Measurements from ENCODE around the gene UGT1A5.

DNA sequence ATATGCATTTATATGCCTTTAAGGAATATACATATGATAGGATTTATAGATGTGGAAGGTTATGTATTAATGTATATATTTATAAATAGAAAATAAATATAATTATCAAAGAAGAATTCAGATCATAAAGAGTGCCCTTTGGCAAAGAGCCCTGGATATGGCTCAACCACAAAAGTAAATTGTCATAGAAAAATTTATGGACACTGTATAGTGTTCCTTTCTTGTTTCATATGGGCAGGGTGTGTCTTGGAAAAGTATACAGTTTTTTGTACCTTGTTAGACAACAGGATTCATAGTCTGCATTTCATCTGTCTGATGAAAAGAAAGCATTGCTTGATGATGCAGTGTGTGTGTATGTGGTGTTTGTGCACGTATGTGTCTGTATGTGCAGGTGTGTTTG lies 28.1 kb upstream of the UGT1A5 start:
- TF ChIP-seq POLR2AphosphoS5 (IDR thresholded peaks at IDR 0.05; ENCODE audit: low read depth, low read length), result no peak
- no peak for TF ChIP-seq TAF1 (IDR thresholded peaks at IDR 0.05; ENCODE audit: borderline replicate concordance, insufficient read depth, low read length)
- TF ChIP-seq, protein P1, sequence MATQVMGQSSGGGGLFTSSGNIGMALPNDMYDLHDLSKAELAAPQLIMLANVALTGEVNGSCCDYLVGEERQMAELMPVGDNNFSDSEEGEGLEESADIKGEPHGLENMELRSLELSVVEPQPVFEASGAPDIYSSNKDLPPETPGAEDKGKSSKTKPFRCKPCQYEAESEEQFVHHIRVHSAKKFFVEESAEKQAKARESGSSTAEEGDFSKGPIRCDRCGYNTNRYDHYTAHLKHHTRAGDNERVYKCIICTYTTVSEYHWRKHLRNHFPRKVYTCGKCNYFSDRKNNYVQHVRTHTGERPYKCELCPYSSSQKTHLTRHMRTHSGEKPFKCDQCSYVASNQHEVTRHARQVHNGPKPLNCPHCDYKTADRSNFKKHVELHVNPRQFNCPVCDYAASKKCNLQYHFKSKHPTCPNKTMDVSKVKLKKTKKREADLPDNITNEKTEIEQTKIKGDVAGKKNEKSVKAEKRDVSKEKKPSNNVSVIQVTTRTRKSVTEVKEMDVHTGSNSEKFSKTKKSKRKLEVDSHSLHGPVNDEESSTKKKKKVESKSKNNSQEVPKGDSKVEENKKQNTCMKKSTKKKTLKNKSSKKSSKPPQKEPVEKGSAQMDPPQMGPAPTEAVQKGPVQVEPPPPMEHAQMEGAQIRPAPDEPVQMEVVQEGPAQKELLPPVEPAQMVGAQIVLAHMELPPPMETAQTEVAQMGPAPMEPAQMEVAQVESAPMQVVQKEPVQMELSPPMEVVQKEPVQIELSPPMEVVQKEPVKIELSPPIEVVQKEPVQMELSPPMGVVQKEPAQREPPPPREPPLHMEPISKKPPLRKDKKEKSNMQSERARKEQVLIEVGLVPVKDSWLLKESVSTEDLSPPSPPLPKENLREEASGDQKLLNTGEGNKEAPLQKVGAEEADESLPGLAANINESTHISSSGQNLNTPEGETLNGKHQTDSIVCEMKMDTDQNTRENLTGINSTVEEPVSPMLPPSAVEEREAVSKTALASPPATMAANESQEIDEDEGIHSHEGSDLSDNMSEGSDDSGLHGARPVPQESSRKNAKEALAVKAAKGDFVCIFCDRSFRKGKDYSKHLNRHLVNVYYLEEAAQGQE (IDR thresholded peaks at IDR 0.05; ENCODE audit: insufficient read depth in 1 of 2, low read depth in 2 of 2, low read length in 2 of 2), result no peak
